GM19238 (cell line): ENCODE measurements around the gene C16orf92.

Source experiments
- DNase-seq: peaks from one replicate; pipeline ENCODE4 v3.0.0; 2011; ENCODE audit warnings: low spot score; ENCODE audit not compliant: insufficient read length

C16orf92 gene

GRCh38 chr16:30022887-30023286, at the start of gene C16orf92:
TSS of gene C16orf92 (plus strand) at chr16:30023198. CDS start at chr16:30023341, 143 bp downstream.
- no peak for DNase-seq

GRCh38 chr16:29973384-29974246, 49.4 kb upstream of the C16orf92 start, which contains the start of gene TAOK2:
TSS of gene TAOK2 (plus strand) at chr16:29973868. CDS start at chr16:29977773, 3,905 bp downstream.
- DNase-seq: peak; percentile 99

- no peak for DNase-seq
Observed at GRCh38 chr16:29974291-29975133, 48.5 kb upstream of the C16orf92 start.

- no peak for DNase-seq
Observed at GRCh38 chr16:29975134-29975538, 47.9 kb upstream of the C16orf92 start.

GRCh38 chr16:29975811-29976511, 47.0 kb upstream of the C16orf92 start:
- DNase-seq: no peak

GRCh38 chr16:29977063-29977825, 45.8 kb upstream of the C16orf92 start:
- DNase-seq: no peak

GRCh38 chr16:29978081-29978480, 44.9 kb upstream of the C16orf92 start:
- no peak for DNase-seq

GRCh38 chr16:29978564-29979270, 44.3 kb upstream of the C16orf92 start:
- DNase-seq: no peak

- DNase-seq: no peak
Observed at GRCh38 chr16:29982560-29983419, 40.2 kb upstream of the C16orf92 start.

GRCh38 chr16:29983420-29984136, 39.4 kb upstream of the C16orf92 start:
- no peak for DNase-seq

GRCh38 chr16:29984137-29984763, 38.7 kb upstream of the C16orf92 start:
- no peak for DNase-seq

GRCh38 chr16:29984764-29985147, 38.2 kb upstream of the C16orf92 start:
- no peak for DNase-seq

- DNase-seq: no peak
Observed at GRCh38 chr16:29985271-29985811, 37.7 kb upstream of the C16orf92 start.

- DNase-seq: no peak
Observed at GRCh38 chr16:29986231-29986630, 36.8 kb upstream of the C16orf92 start.

- DNase-seq: no peak
Observed at GRCh38 chr16:29986931-29987330, 36.1 kb upstream of the C16orf92 start.

GRCh38 chr16:29987371-29988085, 35.5 kb upstream of the C16orf92 start:
- no peak for DNase-seq
